ENCODE data around the gene HID1. TPM values are rescaled to one million over a fixed set of nuclear protein-coding genes. Genes with fewer than 3 reads are reported as not detected.
A peak's percentile ranks its signal among the peaks of the same experiment; 100 is the strongest.

The HID1 gene
- total and polyA plus RNA-seq, 2 donors from 2014 or later = 13.6 to 32.6 TPM

DNA sequence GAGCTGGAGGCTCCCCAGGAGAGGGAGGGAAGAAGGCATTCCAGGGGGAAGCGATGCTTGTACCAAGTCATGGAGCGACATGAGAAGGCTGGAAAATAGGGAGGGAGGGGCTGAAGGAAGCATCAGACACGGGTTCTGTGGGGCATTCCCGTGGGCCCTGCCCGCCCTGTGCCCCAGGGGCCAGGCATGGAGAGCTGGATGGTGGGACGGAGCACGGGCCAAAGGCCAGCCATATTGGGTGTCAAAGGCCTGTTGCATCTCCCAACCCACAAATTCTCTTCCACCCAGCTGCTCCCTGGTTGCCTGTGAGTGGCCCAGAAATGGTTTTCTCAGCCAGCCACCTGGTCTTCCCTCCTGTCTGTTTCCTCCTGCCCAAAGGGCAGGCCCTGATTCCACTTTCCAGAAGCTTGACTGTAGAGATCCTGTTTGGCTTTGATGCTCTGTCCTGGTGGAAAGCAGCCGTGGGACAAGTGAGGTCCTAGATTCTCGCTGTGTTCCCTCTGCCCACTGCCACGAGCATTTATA lies 18.1 kb upstream of the HID1 start:
- H3K27ac ChIP-seq (ENCODE audit: low read depth in 2 of 2, low read length in 2 of 2) = peak overlapping the region in 1 of 2 donors; percentile 42
- FAIRE-seq = no peak

DNA sequence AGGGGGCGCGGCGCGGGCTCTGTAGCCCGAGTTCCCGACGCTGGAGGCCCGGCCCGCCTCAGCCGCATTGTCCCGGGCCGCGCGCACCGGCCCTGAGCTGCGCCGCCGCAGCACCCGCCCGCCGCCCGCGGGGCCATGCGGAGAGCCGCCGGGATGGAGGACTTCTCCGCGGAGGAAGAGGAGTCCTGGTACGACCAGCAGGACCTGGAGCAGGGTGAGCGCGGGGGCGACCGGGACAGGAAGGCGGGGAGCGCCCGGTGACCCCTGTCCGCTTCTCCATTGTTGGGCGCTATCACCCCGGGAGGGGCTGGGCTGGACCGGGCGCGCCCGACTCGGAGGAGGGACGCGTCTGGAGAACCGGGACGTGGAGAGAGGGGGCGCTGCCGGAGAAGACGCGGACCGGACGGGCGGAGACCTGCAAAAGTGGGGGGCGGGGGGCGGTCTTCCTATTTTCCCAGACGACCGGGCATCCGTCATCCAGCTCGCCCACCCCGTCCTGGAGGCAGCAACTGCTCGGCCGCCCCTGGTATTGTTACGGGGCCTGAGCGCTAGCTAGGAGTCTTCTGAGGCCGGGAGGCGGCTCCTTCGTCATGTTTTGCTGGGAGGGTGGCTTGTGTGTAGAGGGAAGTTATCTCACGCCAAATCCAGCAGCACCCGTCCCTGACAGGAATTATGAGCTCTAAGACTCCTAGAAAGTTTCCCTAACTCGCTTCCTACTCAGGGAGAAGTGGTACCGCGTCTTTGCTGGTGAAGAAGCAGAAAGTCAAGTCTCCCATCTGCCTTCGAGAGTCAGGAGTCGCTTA lies 15.6 kb upstream of the HID1 start:
- Histone ChIP-seq H3K36me3 (ENCODE audit: control insufficient read depth in 2 of 3, insufficient read depth in 3 of 3, low read length in 3 of 3) (no peaks in the 10 kb centered on the region), H3K9me3 (ENCODE audit: control insufficient read depth in 2 of 3, insufficient read depth in 1 of 3, low read length in 3 of 3) (no peaks in the 10 kb centered on the region), H3K4me3 (ENCODE audit: low read length in 3 of 3) (peak overlapping the region; percentile 67 to 80 (median 74)), H3K27ac (ENCODE audit: low read depth in 2 of 2, low read length in 2 of 2) (peak overlapping the region; percentile 95 to 96), H3K27me3 (ENCODE audit: control insufficient read depth, insufficient read depth, low read length) (no peaks in the 10 kb centered on the region), H3K4me1 (ENCODE audit: control insufficient read depth in 2 of 3, insufficient read depth in 2 of 3, low read depth in 1 of 3, low read length in 3 of 3) (peaks cover 3 to 28% (median 20%) of the 10 kb centered on the region in 3 donors), H3K9ac (ENCODE audit: low read length in 3 of 3) (peak overlapping the region; percentile 54 to 92 (median 81))
- peak; percentile 87 to 95 (median 91) for DNase-seq
- peak; percentile 3 for TF ChIP-seq CTCF (IDR thresholded peaks at IDR 0.05; ENCODE audit: borderline replicate concordance, extremely low read depth, insufficient read depth)
- intact Hi-C loops (cut with DNase I) = no loop called here
- FAIRE-seq = no peak

More for the DNA sequence above, 18.1 kb upstream of the HID1 start:
- Histone ChIP-seq H3K36me3 (ENCODE audit: control insufficient read depth in 2 of 3, insufficient read depth in 3 of 3, low read length in 3 of 3) (no peaks in the 10 kb centered on the region), H3K4me3 (ENCODE audit: low read length in 3 of 3) (no peak overlapping the region), H3K9me3 (ENCODE audit: control insufficient read depth in 2 of 3, insufficient read depth in 1 of 3, low read length in 3 of 3) (no peaks in the 10 kb centered on the region), H3K4me1 (ENCODE audit: control insufficient read depth in 2 of 3, insufficient read depth in 2 of 3, low read depth in 1 of 3, low read length in 3 of 3) (peaks cover 3 to 33% (median 20%) of the 10 kb centered on the region in 3 donors), H3K9ac (ENCODE audit: low read length in 3 of 3) (peak overlapping the region in 1 of 3 donors; percentile 12), H3K27me3 (ENCODE audit: control insufficient read depth, insufficient read depth, low read length) (no peaks in the 10 kb centered on the region)
- DNase-seq = no peak
- no peak for TF ChIP-seq CTCF (IDR thresholded peaks at IDR 0.05; ENCODE audit: borderline replicate concordance, extremely low read depth, insufficient read depth)
- intact Hi-C loops (cut with DNase I) = no loop called here

DNA sequence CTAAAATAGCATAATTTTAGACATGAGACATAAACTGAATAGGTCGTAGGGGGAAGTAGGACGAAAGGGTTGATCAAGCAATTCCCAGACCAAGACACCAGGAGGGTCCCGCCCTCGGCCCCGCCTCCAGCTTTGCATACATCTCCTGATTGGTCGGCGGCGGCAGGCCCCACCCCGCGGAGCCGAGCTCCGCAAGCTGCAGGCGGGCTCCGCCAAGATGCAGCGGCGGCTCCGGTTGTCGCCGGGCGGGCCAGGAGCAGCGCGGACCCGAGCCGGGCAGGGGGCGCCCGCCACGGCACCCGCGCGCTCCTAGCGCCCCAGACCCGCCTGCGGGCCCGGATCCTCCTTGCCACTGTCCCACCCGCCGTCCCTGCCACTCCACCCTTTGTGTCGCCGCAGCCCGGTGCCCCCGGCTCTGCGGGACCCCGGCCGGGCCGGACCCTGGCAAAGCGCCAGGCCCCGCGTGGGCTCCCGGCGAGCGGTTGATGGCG lies 14.9 kb upstream of the HID1 start, which contains the start of gene CDR2L:
TSS of gene CDR2L (plus strand) at position 215 of the 491 bp plus-strand sequence. CDS start 412 bp downstream, outside the sequence.
- Histone ChIP-seq H3K27ac (ENCODE audit: low read depth in 2 of 2, low read length in 2 of 2) (peak within 1 kb of the TSS; percentile 95 to 96), H3K27me3 (ENCODE audit: control insufficient read depth, insufficient read depth, low read length) (no peaks in the 10 kb centered on the region), H3K36me3 (ENCODE audit: control insufficient read depth in 2 of 3, insufficient read depth in 3 of 3, low read length in 3 of 3) (no peaks in the 10 kb centered on the region), H3K9ac (ENCODE audit: low read length in 3 of 3) (peak within 1 kb of the TSS; percentile 54 to 92 (median 81)), H3K4me1 (ENCODE audit: control insufficient read depth in 2 of 3, insufficient read depth in 2 of 3, low read depth in 1 of 3, low read length in 3 of 3) (peaks cover 3 to 22% (median 14%) of the 10 kb centered on the region in 3 donors), H3K9me3 (ENCODE audit: control insufficient read depth in 2 of 3, insufficient read depth in 1 of 3, low read length in 3 of 3) (no peaks in the 10 kb centered on the region), H3K4me3 (ENCODE audit: low read length in 3 of 3) (peak within 1 kb of the TSS; percentile 67 to 80 (median 74))
- DNase-seq (peak; percentile 97 to 99 (median 97)), FAIRE-seq (no peak)
- no peak for TF ChIP-seq CTCF (IDR thresholded peaks at IDR 0.05; ENCODE audit: borderline replicate concordance, extremely low read depth, insufficient read depth)
- intact Hi-C loops (cut with DNase I) = no loop called here

Data from kidney (tissue), 14 donors.